HG03025 (cell line): Measurements from ENCODE around the gene BPIFA1.

Source experiments
- ATAC-seq: cut with Tn5 transposase; IDR thresholded peaks from one replicate; pipeline ENCODE4 v1.9.1; 2021; ENCODE audit warnings: mild to moderate bottlenecking, moderate library complexity; ENCODE audit not compliant: unreplicated experiment, low FRiP score

The BPIFA1 gene

DNA sequence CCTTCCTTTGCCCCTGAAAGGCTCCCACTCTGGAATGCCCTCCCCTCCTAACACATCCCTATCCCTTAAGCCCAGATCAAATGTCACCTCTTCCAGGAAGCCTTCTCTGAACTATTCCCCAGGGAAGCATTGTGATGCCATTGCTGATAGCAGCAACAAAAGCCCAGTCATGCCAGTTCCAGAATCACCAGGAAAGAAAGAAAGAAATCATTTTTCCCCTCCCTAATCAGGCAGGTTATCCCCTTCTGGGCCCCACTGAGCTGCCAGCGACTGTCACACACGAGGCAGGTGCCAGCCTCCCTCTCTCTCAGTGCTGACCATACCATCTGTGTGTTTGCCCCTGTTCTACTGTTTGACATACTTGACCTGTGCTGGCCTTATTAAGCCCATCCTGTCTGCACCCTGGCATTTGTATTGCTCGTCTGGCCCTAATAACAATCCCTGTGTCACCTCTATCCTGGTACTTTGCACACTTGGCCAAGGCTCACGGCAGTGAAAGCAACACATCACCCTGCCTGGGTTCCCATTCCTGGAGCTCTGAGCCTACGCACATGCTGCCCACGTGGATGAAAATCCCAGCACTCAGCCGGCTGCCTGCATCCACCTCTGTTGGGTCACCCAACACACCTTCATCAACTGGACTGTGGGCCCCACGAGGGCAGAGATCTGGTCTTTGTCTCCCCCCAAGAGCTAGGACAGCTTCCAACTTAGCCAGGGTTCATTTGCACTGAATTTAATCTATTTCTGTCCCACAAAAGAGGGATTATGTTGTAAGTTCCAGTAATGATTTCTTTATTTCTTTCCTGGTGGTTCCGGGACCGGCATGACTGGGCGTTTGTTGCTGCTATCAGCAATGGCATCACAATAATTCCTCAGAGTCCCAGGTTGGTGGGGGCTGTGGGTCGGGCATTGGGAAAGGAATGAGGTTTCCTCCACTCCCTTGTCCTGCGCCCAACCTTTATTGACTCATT lies 42.0 kb downstream of the BPIFA1 start:
- ATAC-seq, result no peak

DNA sequence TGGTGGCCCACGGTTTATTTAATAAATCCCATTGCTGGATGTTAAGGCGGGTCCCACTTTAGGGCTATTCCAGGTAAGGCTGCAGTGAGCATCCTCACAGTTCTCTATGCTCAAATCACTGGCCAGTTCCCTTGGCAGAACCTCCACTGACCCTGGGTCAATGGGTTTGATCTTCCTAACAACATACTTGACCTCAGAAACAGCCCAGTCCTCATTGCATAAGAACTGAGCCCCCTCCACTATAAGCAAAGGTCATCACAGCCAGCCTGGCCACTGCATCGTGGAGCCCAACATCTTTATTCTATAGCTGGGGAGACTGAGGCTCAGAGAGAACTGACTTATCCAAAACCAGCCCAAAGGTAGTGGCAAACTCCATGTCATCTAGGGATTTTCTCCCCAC lies 42.9 kb downstream of the BPIFA1 start:
- ATAC-seq, result no peak

DNA sequence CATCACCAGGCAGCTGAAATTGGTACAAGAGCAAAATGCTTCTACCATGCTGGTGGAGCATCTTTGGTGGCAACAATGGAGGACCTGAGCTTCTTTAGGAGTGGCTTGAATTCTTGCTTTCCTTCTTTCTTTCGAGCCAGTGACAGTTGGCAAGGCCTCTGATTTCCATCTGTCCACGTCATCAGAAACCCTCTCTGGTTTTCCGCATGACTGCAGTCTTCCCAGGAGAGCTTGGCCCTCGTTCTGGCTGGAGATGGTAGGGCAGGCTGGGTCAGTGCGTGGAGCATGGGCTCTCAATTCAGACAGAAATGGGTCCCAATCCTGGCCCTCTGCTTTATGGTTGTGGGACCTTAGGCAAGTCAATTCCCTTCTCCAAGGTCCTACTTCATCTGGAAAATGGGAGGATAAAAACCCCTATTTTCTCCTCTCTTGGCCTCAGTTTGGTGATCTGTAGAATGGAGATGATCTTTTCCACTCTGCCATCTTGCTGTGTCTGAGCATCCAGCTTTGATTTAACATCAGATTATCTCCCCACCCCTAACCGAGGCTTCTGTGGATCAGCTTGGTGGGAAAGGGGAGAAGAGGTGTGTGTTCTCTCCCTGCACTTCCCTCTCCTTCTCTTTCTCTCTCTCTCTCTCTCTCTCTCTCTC lies 43.6 kb downstream of the BPIFA1 start:
- no peak for ATAC-seq

DNA sequence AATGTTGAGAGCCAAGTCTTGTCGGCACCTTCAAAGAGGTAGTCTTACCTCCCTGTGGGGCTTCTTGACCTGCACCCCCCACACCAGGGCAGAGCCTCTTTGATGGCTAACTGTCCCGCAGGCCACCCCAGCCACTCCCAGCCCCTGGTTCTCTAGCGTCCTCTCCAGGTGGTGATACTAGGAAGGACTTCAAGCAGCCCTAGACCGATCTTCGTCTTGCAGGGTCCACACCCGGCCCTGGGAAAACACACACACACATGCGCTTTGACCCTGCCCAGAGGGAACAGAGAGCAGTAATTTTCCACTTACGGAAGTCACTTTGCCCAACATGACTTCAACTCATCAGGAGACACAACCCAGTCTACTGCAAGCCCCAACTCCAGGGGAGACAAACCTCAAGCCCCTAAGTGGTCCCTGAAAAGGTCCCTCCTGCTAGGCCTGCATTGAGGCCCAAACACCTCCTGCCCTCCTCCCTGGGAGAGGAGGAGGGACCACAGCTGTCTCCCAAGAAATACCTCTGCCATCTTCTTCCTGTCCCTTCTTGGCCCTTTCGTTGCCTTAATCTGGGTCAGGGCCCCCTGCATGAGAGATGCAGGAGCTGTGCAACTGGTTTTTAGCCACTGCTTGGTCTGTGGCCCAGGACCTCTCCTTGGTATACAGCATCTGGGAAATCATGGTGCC lies 44.3 kb downstream of the BPIFA1 start:
- ATAC-seq, result no peak

DNA sequence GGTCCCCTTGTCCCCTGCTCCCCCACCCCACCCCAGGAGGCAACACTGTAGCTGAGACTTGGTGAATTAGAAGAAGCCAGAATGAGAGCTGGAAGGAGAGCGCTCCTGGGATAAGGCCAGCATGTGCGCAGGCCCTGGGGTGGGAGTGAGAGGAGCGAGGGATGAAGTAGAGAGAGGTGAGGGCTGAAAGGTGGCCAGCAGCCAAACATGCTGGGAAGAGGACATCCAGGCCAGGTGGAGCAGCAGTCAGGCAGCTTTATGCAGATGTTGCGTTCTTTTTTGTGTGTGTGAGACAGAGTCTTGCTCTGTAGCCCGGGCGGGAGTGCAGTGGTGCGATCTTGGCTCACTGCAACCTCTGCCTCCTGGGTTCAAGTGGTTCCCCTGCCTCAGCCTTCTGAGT lies 45.0 kb downstream of the BPIFA1 start:
- no peak for ATAC-seq

DNA sequence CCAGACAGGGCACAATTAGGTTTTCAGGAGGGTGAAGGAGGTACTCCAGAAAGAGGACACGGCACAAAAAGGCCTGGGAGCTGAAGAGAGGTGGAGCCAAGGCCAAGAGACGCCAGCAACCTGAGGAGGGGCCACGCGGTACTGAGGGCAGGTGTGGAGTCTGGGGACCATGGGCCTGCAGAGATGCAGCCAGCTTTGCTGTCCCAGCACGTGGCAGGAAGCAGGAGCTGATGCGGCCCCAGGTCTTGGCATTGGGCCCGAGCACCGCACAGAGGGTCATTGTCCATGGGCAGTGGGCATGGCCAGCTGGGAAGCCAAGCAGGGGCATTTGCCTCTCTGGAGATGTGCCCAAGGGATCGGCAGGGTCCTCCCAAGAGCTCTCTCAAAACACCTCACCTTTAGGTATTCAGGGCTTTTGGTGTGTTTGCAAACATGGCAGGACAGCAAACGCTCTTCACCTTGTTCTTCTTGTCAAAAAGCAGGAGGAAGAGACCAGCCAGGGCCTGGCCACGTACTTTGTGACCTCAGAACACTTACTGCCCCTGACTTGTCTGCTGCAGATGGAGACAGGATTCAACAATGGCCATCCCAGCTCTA lies 45.9 kb downstream of the BPIFA1 start:
- no peak for ATAC-seq

DNA sequence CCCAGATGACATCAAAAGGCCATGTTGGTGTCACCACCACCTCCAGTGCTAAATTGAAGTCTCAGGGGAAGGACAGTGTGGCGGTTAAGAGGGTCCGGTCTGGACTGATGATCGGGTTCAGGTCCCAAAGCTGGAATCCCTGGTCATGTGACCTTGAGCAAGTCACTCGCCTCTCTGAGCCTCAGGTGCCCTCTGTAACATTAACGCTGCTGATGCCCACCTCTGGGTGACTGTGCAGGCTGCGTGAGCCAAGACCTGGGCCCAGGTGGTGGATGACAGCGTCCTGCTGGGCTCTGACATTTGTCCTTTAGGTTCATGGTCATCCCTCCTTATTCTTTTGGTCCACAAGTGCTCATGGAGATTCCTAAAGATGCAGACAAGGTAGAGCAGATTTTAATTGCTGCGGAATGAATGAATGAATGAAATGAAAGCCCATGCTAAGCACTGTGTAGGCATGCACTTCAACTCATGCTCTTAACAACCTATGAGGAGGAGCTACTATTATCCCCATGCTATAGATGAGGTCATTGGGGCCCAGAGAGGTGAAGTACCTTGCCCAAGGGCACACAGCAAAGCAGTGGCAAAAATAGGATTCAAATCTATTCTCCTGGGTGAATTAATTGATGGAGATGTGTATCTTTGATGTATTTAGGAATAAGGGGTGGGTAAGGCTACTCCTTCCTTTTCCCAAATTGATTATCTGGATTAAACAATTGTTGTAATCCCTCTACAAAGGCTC lies 46.6 kb downstream of the BPIFA1 start:
- ATAC-seq, result no peak

DNA sequence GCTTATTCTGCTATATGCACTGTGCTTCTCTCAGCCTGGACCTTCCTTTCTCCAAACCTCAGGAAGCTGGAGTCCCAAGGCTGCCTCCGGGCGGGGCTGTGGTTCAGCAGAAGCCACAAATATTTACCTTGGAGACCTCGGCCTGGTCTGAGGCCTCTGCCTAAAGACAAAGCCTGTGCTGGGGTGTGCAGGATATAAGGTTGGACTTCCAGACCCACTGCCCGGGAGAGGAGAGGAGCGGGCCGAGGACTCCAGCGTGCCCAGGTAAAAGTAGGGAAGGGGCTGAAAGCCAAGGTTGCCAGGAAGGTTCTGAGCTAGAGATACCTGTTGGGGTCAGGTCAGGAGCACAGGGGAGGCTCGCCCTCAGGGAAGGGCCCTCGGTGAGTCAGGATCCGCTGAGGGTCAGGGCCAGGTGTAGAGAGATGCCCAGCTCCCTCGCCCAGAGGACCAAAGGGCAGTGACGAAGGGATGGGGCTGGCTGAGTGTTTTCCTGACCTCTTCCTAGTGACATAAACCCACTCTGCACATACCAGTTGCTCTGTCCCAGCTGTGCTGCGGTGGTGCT lies 47.3 kb downstream of the BPIFA1 start, which contains the start of gene BPIFB1:
TSS of gene BPIFB1 (plus strand) at position 224 of the 565 bp plus-strand sequence. CDS start 2,860 bp downstream, outside the sequence.
- no peak for ATAC-seq

DNA sequence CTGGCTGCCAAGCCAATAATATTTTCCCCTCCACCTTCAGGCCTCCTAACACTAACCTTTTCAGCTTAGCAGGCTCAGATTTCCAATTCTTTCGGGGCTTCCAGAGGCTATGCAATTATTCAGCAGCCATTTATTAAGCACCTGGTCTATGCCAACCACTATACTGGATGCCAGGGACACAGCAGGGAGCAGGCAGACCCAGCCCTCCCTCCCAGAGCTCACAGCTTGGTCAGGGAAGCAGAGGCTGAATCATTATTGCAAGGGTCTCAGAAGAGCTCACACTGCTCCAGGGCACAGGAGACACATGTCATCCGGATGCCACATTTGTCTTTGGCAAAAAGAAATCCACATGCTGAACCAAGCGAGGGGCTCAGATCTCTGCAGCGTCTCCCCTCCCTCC lies 48.5 kb downstream of the BPIFA1 start:
- no peak for ATAC-seq

DNA sequence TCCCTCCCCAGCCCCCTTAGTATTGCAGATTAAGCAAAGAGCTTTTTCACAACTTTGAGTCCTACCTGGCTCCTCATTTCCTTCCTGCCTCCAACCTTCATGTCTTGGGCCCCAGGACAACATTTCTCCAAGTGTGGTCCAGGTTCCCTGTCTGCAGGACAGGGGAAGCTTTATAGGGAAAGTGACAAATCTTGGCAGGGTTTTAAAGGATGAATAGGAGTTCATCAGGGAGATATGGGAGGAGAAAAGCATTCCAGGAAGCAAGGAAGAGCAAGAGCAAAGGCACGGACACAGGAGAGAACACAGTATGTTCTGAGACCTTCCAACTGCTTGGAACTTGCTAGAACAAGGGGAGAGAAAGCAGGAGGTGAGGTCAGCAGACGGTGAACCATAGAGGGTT lies 49.1 kb downstream of the BPIFA1 start:
- ATAC-seq, result no peak

DNA sequence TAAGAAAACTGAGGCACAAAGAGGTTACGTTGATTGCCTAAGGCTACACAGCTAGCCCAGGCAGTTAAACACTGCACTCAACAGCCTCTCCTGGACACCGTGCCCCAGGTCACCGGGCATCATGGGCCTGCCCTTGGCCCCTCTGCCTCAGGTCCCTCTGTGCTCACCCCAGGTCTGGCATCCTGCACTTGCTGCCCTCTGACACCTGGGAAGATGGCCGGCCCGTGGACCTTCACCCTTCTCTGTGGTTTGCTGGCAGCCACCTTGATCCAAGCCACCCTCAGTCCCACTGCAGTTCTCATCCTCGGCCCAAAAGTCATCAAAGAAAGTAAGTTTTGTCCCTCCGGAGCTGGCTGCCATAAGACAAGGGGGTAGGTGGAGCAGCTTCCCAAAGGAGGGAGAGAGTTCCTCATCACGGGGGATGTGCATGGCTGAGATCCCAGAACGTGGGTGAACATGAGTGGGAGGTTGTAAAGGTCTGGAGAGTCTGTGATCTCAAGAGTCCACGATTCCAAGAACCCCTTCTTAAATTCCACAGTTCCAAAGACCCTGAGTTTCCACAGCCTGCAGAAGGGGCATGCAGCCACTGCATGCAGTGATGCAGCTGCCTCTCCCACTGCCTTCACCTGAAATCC lies 50.2 kb downstream of the BPIFA1 start:
- no peak for ATAC-seq

DNA sequence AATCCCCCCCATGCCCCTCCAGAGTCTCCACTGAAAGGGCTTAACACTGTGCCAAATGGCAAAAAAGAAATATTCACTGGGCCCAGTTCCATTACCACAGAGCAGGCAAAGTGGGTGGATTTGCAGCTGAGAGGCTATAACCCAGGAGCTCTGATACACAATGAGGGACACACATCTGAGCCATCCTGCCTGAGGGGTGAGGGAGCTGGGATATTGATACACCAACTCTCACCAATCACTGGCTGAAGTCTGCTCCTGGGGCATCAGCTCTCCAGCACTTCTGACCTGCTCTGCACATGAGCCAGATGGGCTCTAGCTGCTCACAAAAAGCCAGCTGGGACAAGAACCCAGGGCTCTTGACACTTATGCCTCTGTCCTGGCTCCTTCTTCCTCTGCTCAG lies 52.1 kb downstream of the BPIFA1 start:
- no peak for ATAC-seq

DNA sequence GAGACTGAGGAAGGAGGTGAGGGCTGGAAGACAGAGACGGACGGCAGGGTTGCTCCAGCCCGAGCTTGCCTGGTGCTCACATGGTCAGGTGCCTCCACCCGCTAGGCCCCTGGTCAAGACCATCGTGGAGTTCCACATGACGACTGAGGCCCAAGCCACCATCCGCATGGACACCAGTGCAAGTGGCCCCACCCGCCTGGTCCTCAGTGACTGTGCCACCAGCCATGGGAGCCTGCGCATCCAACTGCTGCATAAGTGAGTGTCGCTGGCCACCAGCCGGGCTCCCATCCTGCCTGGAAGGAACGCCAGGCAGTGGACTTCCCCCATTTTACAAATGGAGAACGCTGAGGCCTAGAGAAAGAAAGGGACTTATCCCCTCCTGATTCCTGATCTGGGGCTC lies 55.1 kb downstream of the BPIFA1 start:
- no peak for ATAC-seq

DNA sequence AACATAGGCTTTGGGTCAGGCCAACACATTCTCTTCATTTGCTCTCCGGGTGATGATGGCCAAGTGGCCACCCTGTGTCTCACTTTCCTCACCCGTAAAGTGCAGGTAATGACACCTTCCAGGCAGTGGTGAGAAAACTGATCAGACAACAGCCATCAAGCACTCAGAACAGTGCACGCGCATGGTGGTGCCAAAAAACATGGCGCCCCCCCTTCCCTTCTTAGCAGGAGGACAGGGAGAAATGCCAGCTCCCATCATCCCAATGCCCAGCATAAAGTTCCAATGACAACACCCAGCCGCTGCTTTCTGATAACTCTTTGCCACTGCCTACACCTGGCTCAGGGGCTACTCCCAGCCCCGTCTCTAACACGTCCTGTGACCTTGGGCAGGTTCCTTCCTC lies 55.6 kb downstream of the BPIFA1 start:
- no peak for ATAC-seq

DNA sequence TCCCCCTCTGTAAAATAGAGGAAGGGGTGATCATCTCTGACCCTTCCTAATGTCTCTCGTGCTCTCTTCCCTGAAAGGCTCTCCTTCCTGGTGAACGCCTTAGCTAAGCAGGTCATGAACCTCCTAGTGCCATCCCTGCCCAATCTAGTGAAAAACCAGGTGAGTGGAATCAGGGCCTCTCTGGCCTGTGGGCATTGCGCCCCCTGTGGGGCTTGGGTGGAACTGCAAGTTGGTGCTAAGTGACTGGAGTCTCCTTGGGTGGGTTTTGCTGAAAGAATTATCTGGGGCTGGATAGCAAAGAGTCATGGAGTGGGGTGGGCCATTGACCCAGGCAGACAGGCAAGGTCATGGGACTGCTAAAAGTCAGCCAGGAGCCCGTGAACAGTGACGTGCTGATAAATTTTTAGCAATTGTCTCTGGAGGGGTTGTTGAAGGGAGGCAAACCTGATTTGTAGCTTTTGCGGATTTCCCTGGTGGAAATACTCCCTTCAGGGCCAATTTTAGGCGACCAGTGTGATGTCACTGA lies 56.1 kb downstream of the BPIFA1 start:
- no peak for ATAC-seq
